ENCODE data around the gene HDAC1. TPM values are rescaled to one million over a fixed set of nuclear protein-coding genes. Genes with fewer than 3 reads are reported as not detected.

Gene HDAC1
- total RNA-seq, 2 donors from 2014 or later, result 50.9 to 52.0 TPM

- Histone ChIP-seq H3K4me1 (ENCODE audit: control insufficient read depth in 1 of 2, low read depth in 2 of 2) (peaks cover 0 to 5% of the 10 kb centered on the region in 2 donors), H3K27ac (no peak overlapping the region), H3K4me3 (no peak overlapping the region), H3K9me3 (no peaks in the 10 kb centered on the region), H3K27me3 (replicated peaks; ENCODE audit: insufficient read depth) (no peaks in the 10 kb centered on the region), H3K36me3 (no peaks in the 10 kb centered on the region)
- DNase-seq (ENCODE audit: low spot score) (no peak), ATAC-seq (ENCODE audit: insufficient number of reproducible peaks, low FRiP score, low read depth) (no peak)
- no peak for TF ChIP-seq CTCF (IDR thresholded peaks at IDR 0.05)
Measured at GRCh38 chr1:32266921-32267591, 24.8 kb upstream of the HDAC1 start.

- no peak for ATAC-seq (ENCODE audit: insufficient number of reproducible peaks, low FRiP score, low read depth)
- TF ChIP-seq CTCF (IDR thresholded peaks at IDR 0.05), result no peak
Measured at GRCh38 chr1:32269744-32270143, 22.1 kb upstream of the HDAC1 start.

GRCh38 chr1:32272557-32273390 is 19.1 kb upstream of the HDAC1 start:
- no peak overlapping the region for H3K4me3 ChIP-seq
- ATAC-seq (ENCODE audit: insufficient number of reproducible peaks, low FRiP score, low read depth) (no peak), DNase-seq (ENCODE audit: low spot score) (no peak)
- H3K36me3 ChIP-seq, result no peaks in the 10 kb centered on the region
- H3K9me3 ChIP-seq, result no peaks in the 10 kb centered on the region
- no peak overlapping the region for H3K27ac ChIP-seq
- no peak for TF ChIP-seq CTCF (IDR thresholded peaks at IDR 0.05)
- H3K27me3 ChIP-seq (replicated peaks; ENCODE audit: insufficient read depth), result no peaks in the 10 kb centered on the region
- no peaks in the 10 kb centered on the region for H3K4me1 ChIP-seq (ENCODE audit: control insufficient read depth in 1 of 2, low read depth in 2 of 2)

More at GRCh38 chr1:32269744-32270143, 22.1 kb upstream of the HDAC1 start:
- Histone ChIP-seq H3K9me3 (no peaks in the 10 kb centered on the region), H3K27ac (no peak overlapping the region), H3K4me3 (no peak overlapping the region), H3K27me3 (replicated peaks; ENCODE audit: insufficient read depth) (no peaks in the 10 kb centered on the region), H3K4me1 (ENCODE audit: control insufficient read depth in 1 of 2, low read depth in 2 of 2) (peaks cover 0 to 5% of the 10 kb centered on the region in 2 donors), H3K36me3 (no peaks in the 10 kb centered on the region)
- DNase-seq (ENCODE audit: low spot score), result no peak

- no peak for TF ChIP-seq CTCF (IDR thresholded peaks at IDR 0.05)
- Histone ChIP-seq H3K4me3 (no peak overlapping the region), H3K27ac (no peak overlapping the region), H3K9me3 (no peaks in the 10 kb centered on the region), H3K36me3 (no peaks in the 10 kb centered on the region), H3K4me1 (ENCODE audit: control insufficient read depth in 1 of 2, low read depth in 2 of 2) (no peaks in the 10 kb centered on the region), H3K27me3 (replicated peaks; ENCODE audit: insufficient read depth) (no peaks in the 10 kb centered on the region)
- DNase-seq (ENCODE audit: low spot score) (no peak), ATAC-seq (ENCODE audit: insufficient number of reproducible peaks, low FRiP score, low read depth) (no peak)
Measured at GRCh38 chr1:32273391-32274208, 18.3 kb upstream of the HDAC1 start.
